RCC 7860 (cell line): ENCODE results near the gene CYP4F11.
"Not testable (repeated sequence)": the region's sequence is repeated elsewhere in the genome, so short reads cannot be mapped to it uniquely, and the experiment has no call there.

Experiments used
- DNase-seq: peaks from one replicate; pipeline ENCODE4 v3.0.0-alpha.2; 2015; ENCODE audit warnings: low spot score
- FAIRE-seq: peaks from 2 replicates; lab custom pipeline; 2012; peaks lifted over from hg19 to GRCh38; lab: Jason Lieb, UNC

CYP4F11 gene, protein sequence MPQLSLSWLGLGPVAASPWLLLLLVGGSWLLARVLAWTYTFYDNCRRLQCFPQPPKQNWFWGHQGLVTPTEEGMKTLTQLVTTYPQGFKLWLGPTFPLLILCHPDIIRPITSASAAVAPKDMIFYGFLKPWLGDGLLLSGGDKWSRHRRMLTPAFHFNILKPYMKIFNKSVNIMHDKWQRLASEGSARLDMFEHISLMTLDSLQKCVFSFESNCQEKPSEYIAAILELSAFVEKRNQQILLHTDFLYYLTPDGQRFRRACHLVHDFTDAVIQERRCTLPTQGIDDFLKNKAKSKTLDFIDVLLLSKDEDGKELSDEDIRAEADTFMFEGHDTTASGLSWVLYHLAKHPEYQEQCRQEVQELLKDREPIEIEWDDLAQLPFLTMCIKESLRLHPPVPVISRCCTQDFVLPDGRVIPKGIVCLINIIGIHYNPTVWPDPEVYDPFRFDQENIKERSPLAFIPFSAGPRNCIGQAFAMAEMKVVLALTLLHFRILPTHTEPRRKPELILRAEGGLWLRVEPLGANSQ

DNA sequence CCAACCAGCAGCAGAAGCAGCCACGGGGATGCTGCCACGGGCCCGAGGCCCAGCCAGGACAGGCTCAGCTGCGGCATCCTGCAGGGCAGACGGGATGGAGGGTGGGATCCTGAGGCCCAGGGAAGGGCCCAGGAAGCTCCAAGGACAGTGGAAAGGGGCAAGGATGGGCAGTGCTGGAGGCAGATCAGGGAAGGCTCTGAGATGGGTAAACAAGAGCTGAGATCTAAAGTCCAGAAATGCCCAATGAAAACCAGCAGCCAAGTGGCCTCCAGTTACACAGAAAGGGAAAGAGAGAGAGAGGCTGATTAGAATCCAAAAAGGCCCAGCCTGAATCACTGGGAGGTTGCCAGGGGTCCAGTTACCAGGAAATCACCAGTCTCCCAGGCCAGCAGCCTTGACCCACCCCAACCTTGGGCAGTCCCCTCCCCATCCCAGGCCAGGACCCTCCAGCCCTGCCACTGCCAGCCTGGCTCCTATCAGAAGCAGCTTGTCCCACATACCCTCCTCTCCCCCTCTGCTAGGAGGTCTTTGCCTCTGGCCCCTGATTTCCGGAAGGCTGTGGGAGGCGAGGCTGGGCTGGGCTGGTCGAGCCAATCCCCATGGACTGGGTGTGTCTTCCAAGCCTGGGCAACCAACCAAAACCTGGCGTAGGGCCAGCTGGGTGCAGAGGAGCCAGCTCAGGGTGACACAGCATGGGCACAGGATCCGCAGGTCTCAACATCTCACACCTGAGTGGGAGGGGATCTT lies at the start of gene CYP4F11:
Gene CYP4F11 (minus strand): TSS at position 198 of the 747 bp plus-strand sequence. CDS start 121 bp downstream, at position 77.
- FAIRE-seq = peak; percentile 73

DNA sequence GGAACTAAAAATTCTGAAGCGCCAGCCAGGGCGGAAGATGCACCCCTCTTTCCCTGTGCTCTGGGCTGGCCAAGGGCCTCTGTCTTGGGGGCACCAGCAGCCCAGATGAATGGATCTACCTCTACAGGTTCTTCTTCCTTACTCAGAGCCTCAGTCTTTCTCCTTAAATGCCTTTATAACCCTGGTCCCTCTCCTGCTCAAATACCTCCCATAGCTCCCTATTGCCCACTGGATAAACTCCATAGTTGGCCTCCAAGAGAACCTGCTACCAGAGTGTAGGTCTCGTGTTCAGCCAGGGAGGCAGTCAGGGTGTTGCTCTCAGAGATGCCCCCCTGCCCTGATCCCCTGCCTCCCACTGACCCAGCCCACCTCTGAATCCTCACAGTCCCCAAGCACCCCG lies 45.0 kb upstream of the CYP4F11 start:
- DNase-seq (no peak), FAIRE-seq (no peak)

More for the DNA sequence above, at the start of gene CYP4F11:
- DNase-seq = peak; percentile 72

DNA sequence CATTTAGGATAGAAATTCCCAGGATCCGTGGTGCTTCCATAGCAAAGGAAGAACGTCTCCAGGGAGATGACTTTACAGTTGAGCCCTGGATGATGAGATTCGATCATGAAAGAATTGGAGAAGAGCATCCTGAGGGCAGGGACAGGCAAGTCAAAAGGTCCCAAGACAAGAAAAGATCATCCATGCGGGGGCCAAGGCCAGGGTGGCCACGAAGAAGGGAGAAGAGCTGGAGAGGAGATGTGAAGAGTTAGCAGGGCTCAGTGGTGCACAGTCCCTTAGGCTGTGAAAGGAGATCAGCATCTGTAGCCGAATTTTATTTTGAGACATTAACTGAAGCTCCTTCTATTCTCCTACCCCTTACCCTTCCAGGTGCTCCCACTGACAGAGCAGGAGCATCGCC lies 43.4 kb upstream of the CYP4F11 start:
- FAIRE-seq = no peak

DNA sequence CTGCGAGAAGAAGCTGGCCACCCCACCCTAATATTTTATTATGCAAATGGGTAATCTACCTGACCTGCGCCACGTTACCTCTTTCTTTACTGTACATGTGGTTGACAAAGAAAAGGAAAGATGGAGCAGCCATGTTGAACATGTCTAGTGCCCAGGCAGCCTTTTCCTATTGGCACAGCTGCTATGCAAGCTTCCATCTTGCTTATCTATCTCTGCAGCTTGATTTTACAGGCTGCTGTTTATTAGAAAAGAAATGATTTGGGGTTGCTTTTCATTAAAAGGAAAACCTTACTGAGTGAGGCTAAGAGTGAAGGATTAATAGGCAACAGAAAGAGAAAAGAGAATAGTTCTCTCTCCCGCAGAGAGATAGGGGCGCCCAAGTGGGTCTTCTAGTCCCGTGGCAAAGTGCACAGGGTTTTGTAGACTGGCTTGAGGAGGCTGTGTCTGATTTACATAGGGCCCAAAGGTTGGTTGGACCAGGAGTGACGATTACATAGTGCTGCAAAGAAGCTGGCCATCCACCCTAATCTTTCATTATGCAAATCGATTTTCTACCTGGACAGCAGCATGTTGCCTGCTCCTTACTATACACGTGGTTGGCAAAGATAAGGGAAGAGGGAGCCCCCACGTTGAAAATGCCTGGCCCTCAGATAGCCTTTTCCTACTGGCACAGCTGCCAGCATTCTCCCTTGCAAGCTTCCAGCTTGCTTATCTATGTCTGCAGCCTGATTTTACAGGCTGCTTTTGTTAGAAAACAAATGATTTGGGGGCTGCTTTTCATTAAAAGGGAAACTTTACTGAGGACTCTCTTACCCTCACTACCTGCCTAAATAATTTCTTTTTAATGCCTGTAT lies 42.7 kb upstream of the CYP4F11 start:
- DNase-seq = no peak
- FAIRE-seq = no peak

More for the DNA sequence above, 43.4 kb upstream of the CYP4F11 start:
- DNase-seq = no peak

DNA sequence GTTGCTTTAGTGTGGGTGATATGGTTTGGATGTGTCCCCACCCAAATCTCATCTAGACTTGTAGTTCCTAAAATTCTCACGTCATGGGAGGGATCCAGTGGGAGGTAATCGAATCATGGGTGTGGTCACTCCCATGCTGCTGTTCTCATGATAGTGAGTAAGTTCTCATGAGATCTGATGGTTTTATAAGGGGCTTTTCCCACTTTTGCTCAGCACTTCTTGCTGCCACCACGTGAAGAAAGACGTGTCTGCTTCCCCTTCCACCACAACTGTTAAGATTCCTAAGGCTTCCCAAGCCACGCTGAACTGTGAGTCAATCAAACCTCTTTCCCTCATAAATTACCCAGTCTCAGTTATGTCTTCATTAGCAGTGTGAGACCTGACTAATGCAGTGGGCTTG lies 40.5 kb upstream of the CYP4F11 start:
- no peak for FAIRE-seq

DNA sequence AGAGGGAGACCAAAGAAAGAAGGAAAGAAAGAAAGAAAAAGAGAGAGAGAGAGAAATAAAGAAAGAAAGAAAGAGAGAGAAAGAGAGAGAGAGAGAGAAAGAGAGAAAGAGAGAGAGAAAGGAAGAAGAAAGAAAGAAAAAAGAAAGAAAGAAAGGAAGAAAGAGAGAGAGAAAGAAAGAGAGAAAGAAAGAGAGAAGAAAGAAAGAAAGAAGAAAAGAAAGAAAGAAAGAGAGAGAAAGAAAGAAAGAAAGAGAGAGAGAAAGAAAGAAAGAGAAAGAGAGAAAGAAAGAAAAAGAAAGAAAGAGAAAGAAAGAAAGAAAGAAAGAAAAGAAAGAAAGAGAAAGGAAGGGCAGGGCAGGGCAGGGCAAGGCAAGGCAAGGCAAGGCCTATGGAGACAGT lies 37.7 kb upstream of the CYP4F11 start:
- not testable (repeated sequence) for DNase-seq, FAIRE-seq

More for the DNA sequence above, 40.5 kb upstream of the CYP4F11 start:
- DNase-seq = no peak

DNA sequence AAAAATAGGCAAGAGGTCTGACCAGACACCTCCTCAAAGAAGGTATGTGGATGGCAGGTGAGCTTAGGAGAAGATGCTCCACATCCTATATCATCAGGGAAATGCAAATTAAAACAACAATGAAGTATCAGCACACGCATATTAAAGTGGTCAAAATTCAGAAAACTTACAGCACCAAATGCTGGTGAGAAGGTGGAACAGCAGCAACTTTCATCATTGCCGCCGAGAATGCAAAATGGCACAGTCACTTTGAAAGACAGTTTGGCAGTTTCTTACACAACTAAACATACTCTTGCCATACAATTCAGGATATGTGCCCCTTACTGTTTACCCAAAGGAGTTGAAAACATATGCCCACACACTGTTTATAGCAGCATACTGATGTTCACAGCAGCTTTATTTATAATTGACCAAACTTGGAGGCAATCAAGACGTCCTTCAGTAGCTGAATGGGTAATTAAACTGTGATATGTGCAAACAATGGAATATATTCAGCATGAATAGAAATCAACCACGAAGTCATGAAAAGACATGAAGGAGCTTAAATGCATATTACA lies 37.0 kb upstream of the CYP4F11 start:
- DNase-seq = no peak
- FAIRE-seq = no peak

DNA sequence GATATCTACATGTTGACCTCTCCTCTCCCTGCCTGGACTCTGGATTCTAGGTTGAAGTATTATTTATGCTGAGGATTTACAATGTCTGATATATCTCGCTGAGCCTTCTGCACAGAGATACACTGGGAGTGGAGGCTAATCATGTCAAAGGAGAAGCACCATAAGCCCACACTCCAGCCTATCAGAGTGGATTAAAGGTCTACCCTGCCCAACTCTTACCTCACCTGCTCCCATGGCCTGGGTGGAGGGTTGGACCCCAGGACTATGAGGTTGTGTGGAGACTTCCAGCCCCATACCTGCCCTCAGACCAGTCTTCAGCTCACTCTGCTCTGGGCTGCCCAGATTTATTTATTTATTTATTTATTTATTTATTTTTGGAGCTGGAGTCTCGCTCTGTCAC lies 29.9 kb upstream of the CYP4F11 start:
- FAIRE-seq (no peak), DNase-seq (no peak)

DNA sequence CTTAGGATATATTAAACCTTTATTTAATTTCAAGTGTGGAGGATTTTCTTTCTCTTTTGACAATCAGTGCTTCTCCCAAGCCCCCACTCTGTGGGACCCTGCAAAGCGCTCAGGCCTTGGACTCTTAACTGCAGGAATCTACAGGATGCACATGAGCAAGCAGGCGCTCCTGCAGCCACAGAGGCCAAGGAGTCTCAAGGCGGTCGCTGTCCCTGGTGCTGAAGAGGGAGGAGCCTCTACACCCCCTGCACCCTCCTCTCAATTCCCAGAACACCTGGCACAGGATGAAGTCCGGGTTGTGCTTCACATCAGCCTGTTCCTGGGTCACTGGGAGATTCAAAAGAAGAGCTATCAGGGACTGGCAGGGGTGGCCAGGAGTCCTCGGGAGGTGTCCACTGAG lies 28.0 kb upstream of the CYP4F11 start:
- DNase-seq (no peak), FAIRE-seq (no peak)

DNA sequence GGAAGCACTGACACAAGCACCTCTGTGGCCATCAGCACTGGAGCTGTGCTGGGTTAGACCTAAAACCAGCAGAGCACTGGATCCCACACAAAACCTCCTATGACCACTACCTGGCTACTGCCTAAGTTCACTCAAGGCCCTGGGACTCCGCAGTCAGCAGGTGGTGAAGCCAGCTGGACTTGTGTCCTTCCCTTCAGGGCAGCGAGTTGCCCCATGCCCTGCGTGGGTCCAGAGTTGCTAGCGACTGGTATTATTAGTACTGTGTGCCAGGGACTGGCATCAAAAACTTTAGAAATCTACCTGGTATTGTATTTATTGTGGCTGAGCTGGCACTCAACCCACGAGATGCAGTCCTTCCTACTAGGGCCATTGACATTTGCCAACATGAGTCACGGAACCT lies 20.5 kb upstream of the CYP4F11 start:
- FAIRE-seq (no peak), DNase-seq (no peak)

DNA sequence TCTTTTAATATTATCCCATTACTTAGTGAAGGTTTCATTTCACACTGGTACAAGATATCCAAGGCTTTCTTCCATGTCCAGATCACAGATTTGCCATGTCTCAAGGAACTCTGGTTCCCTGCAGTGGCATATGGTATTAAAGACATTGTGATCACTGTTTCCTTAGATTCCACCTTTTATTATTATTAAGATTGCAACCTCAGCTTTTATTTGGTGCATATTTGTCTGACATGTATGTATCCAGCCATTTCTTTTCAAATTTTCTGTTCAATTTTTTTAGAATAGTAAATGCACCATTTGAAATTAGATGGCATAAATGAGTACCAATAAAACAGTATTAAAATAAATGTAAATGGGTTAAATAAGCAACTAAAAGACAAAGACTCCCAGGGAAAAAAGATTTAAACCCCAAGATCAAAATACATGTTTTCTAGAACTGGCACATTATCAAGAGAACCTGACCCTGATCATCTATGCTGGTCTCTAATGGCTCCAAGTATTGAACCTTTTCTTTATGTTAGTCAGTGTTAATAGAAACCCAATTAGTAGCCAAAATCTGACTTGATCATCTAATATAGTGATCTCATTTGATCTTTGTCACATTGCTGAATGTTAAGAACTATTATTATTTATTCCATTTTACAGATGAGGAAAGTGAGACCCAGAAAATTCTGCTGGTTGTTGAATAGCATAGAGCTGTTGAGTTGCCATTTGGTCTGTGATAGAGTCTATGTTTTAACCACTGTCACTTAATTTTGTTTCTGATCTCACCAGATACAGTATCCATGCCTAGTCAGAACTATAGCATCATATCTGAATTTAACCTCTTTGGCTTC lies 14.1 kb upstream of the CYP4F11 start, which contains the start of gene OR10H4:
Gene OR10H4 (plus strand): TSS at position 786 of the 836 bp plus-strand sequence. CDS start 0 bp downstream, at position 786.
- no peak for FAIRE-seq
- DNase-seq = no peak

DNA sequence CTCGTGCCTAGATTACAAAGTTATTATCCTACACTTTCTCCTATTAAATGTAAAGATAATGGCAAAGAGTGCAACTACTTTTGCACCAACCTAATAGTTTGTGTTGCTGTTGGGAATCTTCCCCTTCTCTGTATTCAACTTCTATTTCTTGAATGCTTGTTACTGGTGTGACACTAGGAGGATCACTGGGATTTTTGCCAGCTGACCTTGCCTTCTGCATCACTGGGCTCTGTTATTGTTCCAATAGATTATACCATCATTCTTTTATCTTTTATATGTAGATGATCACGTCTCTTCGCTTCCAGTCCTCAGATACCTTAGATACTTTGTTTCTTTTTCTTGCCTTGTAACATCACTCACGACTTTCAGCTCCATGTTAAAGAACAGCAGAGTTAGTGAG lies 11.0 kb upstream of the CYP4F11 start:
- FAIRE-seq = no peak
- no peak for DNase-seq

DNA sequence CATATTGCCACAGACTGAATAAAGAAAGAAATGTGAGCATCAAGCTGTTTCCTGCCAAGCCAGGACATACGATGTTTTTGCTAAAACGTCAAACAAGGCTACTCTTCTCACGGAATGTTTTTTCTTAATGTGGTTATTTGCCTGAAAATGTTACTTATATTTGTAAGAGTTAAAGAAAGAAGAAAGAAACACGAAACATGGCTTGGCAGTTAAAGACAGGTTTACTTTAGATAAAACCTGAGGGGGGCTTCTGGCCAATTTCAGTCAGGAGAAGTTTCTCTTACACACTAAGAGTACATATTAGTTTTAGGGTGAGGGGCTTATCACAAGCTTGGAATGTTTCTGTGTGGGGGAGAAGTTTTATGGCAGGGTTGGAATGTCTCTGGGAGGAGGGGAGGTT lies 10.1 kb upstream of the CYP4F11 start:
- no peak for DNase-seq
- FAIRE-seq = no peak

DNA sequence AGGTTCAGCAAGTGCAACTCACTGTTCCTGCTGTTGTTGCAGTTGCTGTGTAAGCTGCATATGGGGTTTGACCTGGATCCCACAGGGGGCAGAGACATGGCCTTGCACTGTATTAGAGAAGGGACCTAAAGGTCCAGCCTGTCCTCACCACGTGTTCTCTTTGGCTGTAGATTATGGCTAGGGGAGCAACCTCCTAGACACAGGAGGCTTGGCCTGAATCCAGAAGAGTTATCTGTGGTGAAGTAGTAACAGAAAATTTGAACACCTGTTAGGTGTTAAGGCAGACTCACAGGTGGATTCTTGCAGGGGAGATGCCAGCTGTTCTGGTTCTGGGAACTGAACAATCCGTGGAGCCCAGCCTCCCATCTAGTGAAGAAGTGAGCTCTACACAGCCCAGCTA lies 3.4 kb upstream of the CYP4F11 start:
- DNase-seq (no peak), FAIRE-seq (no peak)

DNA sequence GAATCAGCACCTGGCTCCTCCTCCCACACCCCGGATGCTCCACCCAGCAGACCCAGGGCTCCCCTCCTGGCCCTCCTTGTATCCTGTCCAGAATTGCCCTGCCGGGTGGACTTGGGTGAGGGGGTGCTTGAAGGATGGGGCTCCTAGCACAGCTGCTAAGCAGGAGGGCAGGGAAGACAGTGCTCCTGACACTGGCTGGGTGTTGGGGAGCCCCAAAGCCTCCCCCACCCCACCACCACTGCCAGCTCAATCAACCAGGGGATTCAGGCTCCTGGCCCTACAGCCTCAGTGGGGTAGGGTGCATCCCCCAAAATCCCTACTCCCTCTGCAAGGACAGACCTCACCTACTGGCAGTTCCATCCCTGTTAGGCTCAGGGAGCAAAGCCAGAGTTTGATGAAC lies 2.6 kb upstream of the CYP4F11 start:
- no peak for DNase-seq
- FAIRE-seq = no peak

DNA sequence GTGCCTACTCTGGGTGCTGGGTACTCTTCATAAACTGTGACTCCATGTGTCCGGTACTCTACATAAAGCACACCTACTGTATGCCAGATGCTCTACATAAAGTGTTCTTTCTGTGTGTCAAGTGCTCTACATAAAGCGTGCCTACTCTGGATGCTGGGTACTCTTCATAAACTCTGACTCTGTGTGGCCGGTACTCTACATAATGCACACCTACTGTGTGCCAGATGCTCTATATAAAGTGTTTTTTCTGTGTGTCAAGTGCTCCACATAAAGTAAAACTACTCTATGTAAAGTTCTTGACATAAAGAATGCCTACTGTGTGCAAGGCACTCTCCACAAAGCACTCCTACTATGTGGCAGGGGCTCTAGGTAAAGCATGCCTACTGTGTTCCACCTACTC lies 1.8 kb upstream of the CYP4F11 start:
- DNase-seq (no peak), FAIRE-seq (no peak)

DNA sequence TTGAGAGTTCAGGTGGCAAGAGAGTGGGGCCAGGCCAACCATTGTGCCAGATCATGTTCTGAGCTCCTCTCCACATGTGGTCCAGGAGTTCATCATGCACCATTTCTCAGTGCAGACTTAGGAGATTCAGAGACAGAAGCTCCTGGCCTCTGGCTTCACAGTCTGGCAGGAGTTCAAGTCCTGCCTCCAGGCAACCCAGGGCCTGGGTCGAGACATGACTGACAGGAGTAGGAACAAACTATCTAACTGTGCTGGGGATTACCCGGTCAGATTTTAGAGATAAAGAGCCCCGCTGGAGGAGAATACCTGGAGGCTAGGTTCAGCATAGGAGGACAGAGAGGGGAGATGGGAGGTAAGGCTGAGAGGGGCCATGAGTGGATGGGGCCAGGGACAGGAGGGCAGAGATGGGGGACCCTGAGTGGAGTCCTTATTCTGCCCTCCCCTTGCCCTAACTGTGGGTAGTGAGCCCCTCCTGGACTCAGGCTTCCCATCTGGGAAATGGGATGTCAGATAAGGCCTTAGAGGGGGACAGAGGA lies 906 bp upstream of the CYP4F11 start:
- peak; percentile 27 for DNase-seq
- no peak for FAIRE-seq

DNA sequence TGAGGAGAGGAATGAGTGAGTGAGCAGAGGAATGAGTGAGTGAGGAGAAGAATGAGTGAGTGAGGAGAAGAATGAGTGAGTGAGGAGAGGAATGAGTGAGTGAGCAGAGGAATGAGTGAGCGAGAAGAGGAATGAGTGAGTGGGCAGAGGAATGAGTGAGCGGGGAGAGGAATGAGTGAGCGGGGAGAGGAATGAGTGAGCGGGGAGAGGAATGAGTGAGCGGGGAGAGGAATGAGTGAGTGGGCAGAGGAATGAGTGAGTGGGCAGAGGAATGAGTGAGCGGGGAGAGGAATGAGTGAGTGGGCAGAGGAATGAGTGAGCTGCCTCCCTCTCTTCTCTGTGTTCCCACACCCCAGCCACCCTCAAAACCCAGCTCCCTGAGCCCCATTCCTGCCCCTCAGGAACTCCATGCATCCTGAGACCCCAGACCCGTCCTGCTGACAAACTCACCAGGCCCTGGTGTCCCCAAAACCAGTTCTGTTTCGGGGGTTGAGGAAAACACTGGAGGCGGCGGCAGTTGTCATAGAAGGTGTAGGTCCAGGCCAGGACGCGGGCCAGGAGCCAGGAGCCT lies 483 bp downstream of the CYP4F11 start:
- not testable (repeated sequence) for FAIRE-seq, DNase-seq

DNA sequence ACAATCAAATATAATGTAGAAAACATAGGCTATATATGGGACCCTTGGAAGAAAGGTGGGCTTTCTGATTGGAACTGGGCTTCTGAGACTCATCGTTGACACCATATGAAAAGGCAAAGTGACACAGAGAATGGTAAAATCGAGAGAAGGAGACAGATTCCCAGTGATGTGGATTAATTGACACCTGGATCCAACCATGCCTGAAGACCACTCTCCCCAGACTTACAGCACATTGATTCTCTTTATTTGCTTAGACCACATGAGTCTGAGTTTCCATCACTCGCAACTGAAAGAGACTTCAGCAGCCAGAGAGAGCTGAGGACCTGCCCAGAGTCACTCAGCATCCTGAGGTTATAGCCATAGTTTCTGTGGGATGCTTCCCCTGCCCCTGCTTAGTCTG lies 6.0 kb downstream of the CYP4F11 start:
- FAIRE-seq (no peak), DNase-seq (no peak)
